Forelimb muscle (tissue), 1 donor: ENCODE data around the gene NR3C2. TPM values are rescaled to one million over a fixed set of nuclear protein-coding genes. Genes with fewer than 3 reads are reported as not detected.

Experiments
- DNase-seq: peaks from one replicate; pipeline ENCODE4 v3.0.0-alpha.2; 2013; ENCODE audit warnings: low read depth
- polyA plus RNA-seq: library from polyadenylated mRNA; unstranded; fragments of 120-200 nt; gene quantifications from one replicate; pipeline ENCODE4 v1.2.1, GENCODE V29; 2013; ENCODE audit not compliant: insufficient read length

Gene NR3C2
- polyA plus RNA-seq, 1 donor, result 14.1 TPM

DNA sequence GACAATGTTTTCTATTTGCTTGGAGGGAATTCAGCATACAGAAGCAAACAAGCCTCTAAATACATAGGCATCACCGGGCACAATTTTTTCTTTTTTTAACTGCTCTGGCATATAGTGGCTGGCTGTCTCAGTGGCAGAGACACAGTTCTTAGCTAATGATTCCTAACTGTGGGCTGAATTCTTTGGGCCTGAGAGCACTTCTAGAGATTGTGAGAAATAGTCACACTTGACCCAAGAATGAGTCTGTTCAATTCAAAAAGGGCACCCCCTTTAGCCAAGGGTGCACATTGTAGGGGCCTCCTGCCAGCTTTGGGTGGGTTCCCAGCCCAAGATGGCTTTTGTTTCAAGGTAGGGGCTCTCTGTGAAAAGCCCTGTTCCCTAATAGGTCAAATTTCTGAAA is 364.6 kb downstream of the NR3C2 start:
- DNase-seq, result no peak

DNA sequence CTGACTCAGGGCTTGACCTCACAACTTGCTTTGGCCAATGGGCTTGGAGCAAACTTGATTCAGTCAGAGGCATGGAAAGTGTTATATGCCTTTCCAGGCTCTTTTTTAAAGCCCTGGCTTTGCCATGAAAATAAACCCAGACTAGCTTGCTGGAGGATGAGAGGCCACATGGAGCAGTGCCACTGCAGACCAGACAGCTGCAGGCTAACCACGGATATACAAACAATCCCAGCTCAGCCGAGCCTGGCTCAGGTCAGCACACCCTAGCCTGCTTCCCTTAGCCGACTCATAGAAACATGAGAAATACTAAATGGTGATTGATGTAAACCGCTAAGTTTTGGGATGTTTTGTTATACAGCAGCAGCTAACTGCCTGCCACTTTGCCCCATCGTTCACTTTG is 365.2 kb downstream of the NR3C2 start:
- DNase-seq, result no peak

DNA sequence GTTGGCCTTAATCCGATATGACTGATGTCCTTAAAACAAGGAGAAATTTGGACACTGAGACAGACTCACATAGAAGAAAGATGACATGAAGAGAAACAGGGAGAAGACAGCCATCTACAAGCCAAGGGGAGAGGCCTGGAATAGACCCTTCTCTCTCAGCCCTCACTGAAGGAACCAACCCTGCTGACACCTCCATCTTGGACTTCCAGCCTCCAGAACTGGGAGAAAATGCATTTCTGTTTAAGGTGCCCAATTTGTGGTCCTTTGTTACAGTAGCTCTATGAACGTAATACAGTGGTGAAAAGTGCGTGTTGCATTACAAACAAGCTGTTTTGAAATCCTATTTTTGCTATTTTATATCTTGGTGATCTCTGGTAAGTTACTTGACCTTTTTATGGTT is 366.8 kb downstream of the NR3C2 start:
- DNase-seq, result no peak

GRCh38 chr4:148074462-148074861 is 367.8 kb downstream of the NR3C2 start:
- no peak for DNase-seq

DNA sequence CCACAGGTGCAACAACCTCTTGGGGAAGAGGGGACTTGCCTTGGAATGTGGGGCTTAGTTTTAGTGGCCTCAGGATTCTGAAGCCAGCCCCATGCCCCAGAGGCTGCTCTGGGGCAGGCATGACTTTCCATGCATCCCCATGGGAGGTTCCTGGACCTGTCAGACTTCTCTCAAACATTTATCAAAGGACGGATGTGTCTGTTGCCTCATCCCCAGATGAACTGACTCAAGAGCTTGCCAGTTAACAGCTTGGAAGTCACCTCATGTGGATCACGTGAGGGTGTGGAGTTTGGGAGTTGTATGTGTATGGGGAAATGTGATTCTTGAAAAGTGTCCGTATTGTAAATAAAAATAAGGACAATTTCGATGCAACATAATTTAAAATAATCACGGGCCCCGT is 368.9 kb downstream of the NR3C2 start:
- DNase-seq, result no peak

GRCh38 chr4:148072789-148073188 is 369.4 kb downstream of the NR3C2 start:
- DNase-seq, result no peak

GRCh38 chr4:148071009-148071408 is 371.2 kb downstream of the NR3C2 start:
- DNase-seq, result no peak

DNA sequence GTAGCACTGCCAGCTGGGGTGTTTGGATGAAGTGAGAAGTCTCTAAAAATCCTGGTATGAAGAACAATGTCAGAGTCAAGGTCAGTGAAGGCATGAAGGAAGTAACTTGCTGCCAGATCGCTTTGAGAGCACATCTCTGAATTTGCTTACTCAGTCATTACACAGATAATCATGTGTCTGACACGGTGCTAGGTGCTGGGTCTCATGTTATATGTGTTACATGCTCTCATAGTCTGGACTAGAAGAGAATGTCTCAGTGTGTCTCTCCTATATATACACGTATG is 372.4 kb downstream of the NR3C2 start:
- no peak for DNase-seq

DNA sequence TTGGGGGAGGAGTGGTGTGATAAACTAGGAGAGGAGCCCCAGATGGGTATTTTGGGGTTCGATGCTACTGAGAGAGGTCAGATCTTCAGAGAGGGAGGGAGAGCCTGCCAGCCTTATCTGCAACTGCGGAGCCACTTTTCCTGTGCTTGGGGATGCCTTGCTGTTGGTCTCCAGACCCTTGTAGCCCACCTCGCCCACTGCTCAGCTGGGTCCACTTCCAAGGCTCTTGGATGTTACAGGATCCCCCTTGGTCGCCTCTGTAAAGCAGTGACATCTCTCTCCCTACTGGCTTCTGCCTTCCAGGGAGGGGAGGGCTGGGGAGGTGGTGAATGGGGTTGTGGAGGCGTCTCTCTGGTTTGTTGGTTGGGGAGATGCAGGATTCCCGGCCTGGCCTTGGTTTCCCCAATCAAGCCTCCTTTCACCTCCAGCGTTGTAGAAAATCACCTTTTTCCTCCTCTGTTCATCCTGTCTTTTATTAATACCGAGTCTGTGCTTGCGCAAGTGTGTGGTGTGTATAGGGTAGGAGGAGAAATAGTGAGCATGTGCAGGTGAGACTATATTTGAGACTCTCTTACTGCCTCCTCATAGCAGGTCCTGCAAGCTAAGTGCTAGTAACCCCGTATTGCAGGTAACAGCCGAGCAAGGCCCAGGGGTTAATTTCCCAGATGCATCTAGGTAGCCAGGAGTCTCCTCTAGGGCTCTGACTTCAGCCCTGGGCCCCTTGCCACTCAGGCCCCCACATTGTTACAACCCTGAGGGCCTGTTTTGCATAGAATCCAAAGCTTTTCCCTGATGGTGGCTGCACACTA is 372.9 kb downstream of the NR3C2 start:
- no peak for DNase-seq

DNA sequence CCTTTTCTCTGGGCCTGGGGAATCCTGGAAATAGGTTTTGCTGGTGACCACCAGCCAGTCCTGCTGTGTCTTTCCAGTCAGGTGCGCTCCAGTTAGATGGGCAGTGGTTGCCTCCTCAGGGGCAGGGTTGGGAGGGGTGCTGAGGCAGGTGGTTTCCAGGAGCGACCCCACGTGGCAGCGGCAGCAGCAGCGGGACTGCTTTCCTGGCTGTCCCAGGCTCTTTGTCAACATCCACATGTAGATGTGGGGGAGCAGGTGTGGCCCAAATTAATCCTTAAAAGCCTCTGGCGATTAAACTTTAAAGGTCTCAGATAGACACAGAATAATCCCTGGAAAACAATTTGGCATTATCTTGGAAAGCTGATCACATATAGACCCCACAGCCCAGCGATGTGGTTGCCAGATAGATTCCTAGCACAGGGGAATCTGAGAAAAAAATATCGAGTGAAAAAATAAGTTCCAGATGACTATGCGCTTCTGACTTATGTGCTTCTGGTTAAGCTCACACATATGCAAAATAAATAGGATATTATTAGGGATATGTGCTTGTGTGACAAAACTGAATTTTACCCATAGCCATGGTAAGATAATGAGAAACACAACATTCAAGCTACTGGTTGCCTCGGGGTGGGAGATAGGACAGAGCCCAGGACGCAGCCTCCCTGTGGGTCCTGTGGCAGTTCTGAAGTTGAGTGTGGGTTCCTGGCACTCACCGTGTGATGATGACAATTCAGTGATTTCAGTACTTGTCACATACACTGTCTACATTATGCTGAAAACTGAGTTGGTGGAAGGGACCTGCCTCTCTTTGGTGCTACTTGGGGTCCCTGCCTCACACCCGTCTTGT is 373.9 kb downstream of the NR3C2 start:
- DNase-seq, result no peak

GRCh38 chr4:148067301-148067916 is 374.8 kb downstream of the NR3C2 start:
- DNase-seq, result no peak

- no peak for DNase-seq
These were observed 377.1 kb downstream of the NR3C2 start for GRCh38 chr4:148065075-148065474.

DNA sequence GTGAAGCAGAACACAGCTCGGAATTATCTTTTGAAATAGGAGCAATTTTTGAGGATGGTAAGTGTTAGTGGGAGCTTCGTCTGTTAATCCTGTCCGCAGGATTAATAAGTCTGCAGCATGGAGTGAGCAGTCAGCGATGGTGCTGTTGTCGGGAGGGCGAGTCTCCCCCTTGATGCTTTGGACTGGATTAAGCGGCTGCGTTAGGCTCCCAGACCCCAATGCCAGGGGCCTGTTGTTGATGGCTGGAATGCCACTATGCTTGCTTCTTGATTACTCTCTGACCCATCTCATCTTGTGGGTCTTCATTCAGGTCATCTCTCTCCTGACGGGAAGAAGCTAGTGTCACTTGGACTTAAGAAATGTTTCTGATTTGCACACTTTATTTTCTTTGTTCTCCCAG is 377.8 kb downstream of the NR3C2 start:
- DNase-seq, result no peak

- DNase-seq, result no peak
These were observed 379.8 kb downstream of the NR3C2 start for GRCh38 chr4:148062301-148062950.

- DNase-seq, result no peak
These were observed 380.4 kb downstream of the NR3C2 start for GRCh38 chr4:148061795-148062194.

- no peak for DNase-seq
These were observed 381.1 kb downstream of the NR3C2 start for GRCh38 chr4:148061141-148061481.

DNA sequence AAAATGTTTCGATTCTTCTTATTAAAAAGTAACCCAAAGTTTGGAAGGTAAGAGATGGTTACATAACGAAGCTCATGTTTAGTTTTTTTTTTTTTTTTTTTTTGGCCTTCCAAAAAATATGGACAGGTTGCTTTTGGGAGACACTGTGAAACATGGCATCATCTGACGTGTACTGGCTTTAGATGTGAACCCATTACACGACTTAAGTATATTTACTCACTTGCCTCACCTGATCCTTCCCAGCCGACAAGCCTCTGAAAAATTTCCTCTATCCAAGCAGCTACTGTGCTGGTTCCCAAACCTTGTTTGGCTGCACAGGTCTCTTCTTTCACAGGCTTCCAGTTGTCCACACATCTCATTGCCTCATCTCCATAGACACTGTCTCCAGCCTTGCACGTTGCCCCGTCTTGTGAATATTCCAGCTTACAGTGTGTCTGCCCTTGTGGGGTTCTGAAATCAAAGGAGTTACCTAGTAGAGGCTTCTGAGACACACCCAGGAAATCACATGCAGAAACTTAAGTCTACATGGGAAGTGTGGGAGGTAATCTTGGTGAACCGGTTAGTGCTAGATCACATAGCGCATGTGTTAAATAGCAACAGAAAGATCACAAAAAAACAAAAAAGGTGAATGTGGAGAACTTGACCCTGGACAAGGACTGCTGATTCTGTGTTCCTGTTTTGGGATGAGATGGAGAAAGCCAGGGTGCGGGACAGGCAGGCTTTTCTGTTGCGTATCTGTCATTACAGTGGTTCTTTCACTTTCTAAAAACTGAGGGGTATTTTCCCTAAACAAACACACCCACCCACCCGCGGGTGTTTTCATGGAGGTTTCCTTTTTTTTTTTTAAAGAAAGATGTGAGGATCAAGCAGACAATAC is 381.7 kb downstream of the NR3C2 start:
- no peak for DNase-seq

DNA sequence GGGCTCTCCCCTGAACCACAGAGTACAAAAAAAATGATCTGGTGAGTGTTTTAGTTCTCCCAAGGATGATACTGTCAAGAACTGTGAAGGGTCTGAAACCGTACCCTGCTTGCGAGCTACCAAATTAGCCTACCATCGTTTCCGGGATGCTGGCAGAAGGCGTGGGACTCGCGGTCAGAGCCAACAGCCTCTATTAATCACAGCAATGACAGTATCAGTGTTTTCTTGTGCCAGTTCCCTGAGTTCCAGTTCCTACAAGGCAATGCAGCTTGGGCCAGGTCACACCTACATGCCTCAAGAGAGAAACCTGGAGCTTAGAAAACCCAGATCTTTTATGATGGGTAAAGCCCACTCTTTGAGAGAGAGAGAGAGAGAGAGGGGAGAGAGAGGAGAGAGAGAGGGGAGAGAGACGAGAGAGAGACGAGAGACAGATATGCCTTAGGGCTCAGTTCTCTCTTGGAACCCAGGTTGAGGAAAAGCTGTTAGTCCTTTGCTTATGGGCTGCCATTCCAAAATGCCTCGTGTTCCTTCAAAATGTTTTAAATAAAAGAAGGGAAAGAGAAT is 382.5 kb downstream of the NR3C2 start:
- no peak for DNase-seq

GRCh38 chr4:148057984-148058859 is 384.0 kb downstream of the NR3C2 start:
- no peak for DNase-seq

- no peak for DNase-seq
These were observed 384.7 kb downstream of the NR3C2 start for GRCh38 chr4:148057516-148057915.
